DMS79 (cell line): ENCODE data around the gene CFAP65.

Experiments
- DNase-seq: peaks from one replicate; lab custom pipeline; 2025; lab: John Stamatoyannopoulos, UW

Gene CFAP65

GRCh38 chr2:219009294-219009693 lies 32.0 kb downstream of the CFAP65 start:
- no peak for DNase-seq

- DNase-seq, result no peak
Measured at GRCh38 chr2:219003979-219004378, 37.3 kb downstream of the CFAP65 start.

GRCh38 chr2:219003267-219003634 lies 38.1 kb downstream of the CFAP65 start:
- DNase-seq, result no peak

- no peak for DNase-seq
Measured at GRCh38 chr2:219002395-219003266, 38.7 kb downstream of the CFAP65 start.

GRCh38 chr2:219001577-219002394 lies 39.5 kb downstream of the CFAP65 start:
- DNase-seq, result peak; percentile 91

- peak; percentile 26 for DNase-seq
Measured at GRCh38 chr2:219001100-219001576, 40.2 kb downstream of the CFAP65 start.

- DNase-seq, result peak; percentile 14
Measured at GRCh38 chr2:219000569-219000960, 40.8 kb downstream of the CFAP65 start.

- peak; percentile 69 for DNase-seq
Measured at GRCh38 chr2:218999881-219000568, 41.3 kb downstream of the CFAP65 start.

GRCh38 chr2:218999021-218999880 lies 42.1 kb downstream of the CFAP65 start:
- DNase-seq, result no peak

GRCh38 chr2:218998414-218999002 lies 42.8 kb downstream of the CFAP65 start:
- DNase-seq, result no peak

GRCh38 chr2:218997731-218998130 lies 43.6 kb downstream of the CFAP65 start:
- no peak for DNase-seq

GRCh38 chr2:218996937-218997336 lies 44.4 kb downstream of the CFAP65 start:
- peak; percentile 2 for DNase-seq

GRCh38 chr2:218995972-218996711 lies 45.2 kb downstream of the CFAP65 start:
- peak; percentile 58 for DNase-seq

GRCh38 chr2:218995561-218995960 lies 45.8 kb downstream of the CFAP65 start:
- DNase-seq, result no peak

GRCh38 chr2:218993345-218994315 lies 47.7 kb downstream of the CFAP65 start, which contains the start of gene CRYBA2:
CRYBA2 (minus strand) TSS chr2:218993422; CDS start chr2:218993176, 246 bp downstream.
- peak; percentile 39 for DNase-seq

GRCh38 chr2:218992703-218993344 lies 48.5 kb downstream of the CFAP65 start:
- peak; percentile 39 for DNase-seq

GRCh38 chr2:218992196-218992595 lies 49.1 kb downstream of the CFAP65 start:
- DNase-seq, result no peak

- DNase-seq, result no peak
Measured at GRCh38 chr2:218991674-218992168, 49.6 kb downstream of the CFAP65 start.
